ENCODE data around the gene RTN4RL1.

RTN4RL1 gene

DNA sequence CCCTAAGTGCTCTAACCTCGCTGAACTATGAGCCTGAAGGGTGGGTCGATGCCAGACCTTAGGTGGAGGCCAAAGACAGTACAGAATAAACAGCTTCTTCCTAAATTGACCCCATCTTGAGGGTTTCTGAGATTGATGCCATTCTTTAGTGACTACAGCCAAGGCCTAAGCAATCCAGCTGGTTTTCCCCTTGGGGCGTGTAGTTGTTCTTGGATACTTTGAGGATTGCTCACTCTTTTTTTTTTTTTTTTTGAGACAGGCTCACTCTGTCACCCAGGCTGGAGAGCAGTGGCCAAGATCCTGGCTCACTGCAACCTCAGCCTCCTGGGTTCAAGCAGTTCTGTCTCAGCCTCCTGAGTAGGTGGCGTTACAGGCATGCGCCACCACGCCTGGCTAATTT, 18.7 kb upstream of the RTN4RL1 start:
- DNase-seq, result no peak

DNA sequence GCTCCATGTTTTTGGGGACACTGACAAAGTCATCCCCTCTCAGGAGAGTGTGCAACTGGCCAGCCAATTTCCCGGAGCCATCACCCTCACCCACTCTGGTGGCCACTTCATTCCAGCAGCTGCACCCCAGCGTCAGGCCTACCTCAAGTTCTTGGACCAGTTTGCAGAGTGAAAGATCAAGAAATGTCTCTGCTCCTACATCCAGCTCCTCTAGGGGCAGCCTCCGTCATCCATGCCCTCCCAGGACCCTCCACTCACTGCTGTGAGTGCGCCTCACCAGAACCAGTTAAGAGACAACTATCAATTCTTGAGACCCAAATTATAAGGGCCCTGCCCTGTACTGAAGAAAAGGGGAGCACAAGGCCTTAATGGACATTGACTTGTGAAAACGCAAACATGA, 17.8 kb upstream of the RTN4RL1 start:
- DNase-seq, result no peak

DNA sequence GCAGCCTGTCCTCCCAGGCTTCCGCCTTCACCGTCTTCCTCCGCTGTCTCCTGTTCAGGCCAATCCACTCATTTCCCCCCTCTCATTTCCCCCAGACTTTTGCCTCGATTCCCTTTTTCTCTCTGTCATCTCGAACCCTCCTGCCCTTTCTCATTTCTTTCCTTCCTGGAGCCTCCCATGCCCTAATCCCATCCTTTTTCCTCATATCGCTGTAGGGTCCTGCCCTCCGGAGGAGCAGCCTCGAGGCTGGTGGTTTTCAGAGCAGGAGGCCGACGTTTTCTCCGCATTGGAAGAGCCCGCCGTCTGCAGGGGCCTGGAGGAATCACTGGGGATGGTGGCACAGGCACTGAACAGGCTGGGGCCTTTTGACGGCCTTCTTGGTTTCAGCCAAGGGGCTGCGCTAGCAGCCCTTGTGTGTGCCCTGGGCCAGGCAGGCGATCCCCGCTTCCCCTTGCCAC, 17.3 kb upstream of the RTN4RL1 start:
- no peak for DNase-seq

DNA sequence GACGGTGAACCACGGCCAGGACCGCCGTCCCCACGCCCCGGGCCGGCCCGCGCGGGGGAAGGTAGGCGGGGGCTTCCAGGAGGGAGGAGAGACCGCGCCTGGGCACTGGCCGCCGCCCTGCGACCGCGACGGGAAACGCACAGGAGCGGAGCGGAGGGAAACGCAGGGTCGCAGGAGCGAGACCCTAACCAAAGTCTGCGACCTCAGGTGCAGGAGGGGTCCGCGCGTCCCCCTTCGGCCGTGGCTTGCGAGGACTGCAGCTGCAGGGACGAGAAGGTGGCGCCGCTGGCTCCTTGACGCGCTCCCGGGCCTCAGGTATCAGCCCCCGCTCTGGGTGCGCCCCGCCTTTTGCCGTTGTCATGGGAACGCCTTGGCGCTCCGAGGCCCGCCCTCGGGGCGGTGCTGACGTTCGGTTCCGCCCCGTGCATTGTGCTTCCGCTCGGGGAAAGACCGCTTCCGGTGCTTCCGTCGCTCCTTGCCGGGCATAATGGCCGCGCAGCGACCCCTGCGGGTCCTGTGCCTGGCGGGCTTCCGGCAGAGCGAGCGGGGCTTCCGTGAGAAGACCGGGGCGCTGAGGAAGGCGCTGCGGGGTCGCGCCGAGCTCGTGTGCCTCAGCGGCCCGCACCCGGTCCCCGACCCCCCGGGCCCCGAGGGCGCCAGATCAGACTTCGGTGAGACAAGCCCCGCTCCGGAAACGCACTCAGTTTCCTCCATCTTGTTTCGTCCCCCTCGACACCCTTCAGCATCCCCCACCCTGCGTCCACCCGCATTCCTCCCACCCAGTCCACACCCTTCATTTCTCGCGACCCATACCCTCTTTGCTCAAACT, 16.6 kb upstream of the RTN4RL1 start, which contains the start of gene OVCA2:
Gene OVCA2 (plus strand): TSS at position 462 of the 829 bp plus-strand sequence. CDS start 26 bp downstream, at position 488.
- peak; percentile 81 for DNase-seq

DNA sequence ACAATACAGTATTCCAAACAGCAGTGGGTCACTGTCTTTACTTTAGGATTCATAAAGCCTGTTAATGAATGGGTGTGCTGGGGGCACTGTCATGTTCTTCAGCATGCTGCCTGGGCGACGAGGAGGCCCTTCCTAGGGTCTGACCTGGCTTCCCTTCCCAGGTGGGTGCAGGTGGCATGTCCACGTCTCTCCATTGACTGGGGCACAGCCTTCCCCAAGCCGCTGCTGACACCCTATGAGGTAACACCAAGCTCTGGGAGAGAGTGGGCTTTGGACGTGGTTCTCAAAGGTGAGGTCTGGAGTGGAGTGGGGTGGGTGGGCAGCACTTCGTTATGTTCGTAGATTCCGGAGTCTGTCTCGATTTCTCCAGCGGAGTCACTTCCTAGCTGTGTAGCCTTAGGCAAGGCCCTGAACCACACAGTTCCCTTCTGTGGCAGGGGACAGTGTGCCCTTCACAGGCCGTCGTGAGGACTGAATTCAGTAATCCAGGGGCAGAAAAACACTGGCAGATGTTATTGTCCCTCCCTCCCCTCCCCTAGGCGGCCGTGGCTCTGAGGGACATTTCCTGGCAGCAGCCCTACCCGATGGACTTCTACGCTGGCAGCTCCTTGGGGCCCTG, 15.9 kb upstream of the RTN4RL1 start:
- DNase-seq, result no peak

- no peak for DNase-seq
Observed at GRCh38 chr17:2040219-2040827, 15.2 kb upstream of the RTN4RL1 start.

DNA sequence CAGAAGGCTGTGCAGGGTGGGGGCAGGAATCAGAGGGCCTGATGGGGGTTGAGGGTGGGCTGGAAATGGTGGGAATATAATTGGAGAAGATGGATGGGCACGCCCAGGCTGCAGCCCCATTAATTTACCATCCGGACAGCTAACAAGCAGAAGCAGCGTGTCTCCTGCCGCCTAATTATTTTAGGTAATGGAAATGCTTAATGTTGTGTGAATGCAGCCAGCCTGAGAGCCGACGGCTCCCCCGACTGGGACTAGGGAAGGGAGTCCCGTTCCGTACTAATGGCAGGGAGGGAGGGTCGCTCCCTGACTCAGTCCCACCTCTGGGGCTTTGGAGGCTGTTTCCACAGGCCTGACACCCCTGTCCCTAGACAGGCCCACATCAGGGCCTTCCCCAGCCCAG, 12.0 kb upstream of the RTN4RL1 start:
- no peak for DNase-seq

- no peak for DNase-seq
Observed at GRCh38 chr17:2035541-2036488, 10.7 kb upstream of the RTN4RL1 start.

DNA sequence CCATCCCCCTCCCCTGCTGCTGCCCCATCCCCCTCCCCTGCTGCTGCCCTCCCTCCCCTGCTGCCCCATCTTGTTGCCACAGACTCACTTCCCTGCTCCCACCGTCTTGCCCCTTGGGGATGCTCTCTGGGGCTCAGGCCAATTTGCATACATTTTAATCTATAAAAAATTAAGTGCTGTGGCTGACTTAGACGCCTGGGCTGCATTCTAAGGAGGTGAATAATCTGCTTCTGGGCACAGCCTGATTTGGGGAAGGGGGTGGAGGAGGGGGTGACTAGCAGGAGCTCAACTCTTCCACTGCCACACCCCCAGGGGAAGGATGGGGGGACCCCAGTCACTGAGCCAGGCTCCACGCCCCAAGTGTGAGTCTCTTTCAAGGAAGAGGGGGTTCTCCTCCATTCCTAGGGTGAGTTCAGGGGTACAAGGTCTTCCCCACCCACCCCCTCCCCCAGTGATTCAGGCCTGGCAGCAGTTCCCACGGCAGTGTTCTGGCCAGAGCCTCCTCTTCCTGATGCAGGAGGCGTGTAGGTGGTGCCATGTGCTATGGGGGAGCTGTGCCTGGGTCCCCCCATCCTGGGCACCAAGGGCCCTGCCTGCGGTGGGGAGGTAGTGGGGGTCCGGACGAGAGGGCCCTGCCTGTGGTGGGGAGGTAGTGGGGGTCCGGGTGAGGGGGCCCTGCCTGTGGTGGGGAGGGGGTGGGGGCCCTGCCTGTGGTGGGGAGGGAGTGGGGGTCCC, 9.8 kb upstream of the RTN4RL1 start:
- DNase-seq, result no peak

GRCh38 chr17:2034157-2034556, 9.0 kb upstream of the RTN4RL1 start:
- DNase-seq, result no peak

GRCh38 chr17:2033153-2033552, 8.0 kb upstream of the RTN4RL1 start:
- no peak for DNase-seq

DNA sequence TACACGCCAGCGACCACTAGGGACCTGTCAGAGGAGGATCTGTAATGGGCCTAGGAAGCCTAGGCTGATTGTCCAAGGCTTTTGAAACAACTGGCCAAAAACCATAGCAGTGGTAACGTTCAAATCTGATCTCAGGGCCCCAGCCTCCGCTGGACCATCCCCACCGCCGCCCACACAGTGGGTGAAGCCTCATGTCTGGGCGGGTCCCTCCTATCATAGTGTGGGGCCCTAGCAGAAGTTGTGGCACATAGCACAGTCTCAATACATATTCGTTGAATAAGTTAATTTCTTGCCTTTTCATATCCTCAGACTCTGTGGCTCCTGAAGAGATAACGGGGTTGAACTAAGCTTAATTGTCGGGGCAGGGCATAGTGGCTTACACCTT, 5.6 kb upstream of the RTN4RL1 start:
- no peak for DNase-seq

DNA sequence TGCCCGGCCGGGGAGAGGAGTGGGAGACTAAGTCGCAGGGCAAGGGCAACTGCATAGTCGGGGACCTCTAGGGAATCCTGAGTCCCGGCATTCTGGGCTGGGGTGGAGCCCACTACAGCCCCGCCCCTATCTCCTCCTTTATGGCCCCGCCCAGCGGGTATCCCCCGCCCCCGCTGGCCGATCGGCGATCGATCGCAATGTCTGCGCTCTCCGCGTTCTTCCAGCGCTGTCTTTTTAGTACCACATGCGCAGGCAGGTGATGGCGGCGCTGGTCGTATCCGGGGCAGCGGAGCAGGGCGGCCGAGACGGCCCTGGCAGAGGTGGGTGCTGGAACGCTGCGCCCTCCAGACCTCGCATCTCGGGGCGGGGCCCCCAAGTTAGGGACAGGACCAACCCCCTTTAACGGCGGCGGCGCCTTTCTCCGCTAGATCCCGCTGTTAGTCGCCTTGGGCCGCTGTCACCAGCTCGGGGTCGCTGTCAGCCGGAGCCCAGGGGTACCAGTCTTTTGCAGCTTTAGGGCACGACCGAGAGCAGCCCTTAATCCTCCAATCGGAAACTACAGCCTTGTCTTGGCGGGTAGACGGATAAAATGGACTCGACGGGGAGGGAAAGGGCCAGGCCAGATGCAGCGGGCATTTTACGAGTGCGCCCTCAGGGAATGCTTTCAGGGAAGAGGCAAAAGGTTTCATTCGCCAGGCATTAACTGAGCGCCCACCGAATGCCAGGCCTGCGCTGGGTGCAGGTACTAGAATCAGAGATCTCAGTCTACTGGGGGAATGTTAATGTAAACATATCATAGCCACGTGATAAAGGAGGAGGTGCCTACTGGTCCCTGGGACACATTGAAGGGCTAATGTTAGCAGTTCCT, 5.0 kb upstream of the RTN4RL1 start, which contains the start of gene DPH1:
Gene DPH1 (plus strand): TSS at position 243 of the 868 bp plus-strand sequence. CDS start 17 bp downstream, at position 260.
- DNase-seq, result peak; percentile 66

- DNase-seq, result no peak
Observed at GRCh38 chr17:2028737-2029136, 3.6 kb upstream of the RTN4RL1 start.

GRCh38 chr17:2028234-2028614, 3.1 kb upstream of the RTN4RL1 start:
- DNase-seq, result no peak

- DNase-seq, result no peak
Observed at GRCh38 chr17:2027528-2028233, 2.5 kb upstream of the RTN4RL1 start.

DNA sequence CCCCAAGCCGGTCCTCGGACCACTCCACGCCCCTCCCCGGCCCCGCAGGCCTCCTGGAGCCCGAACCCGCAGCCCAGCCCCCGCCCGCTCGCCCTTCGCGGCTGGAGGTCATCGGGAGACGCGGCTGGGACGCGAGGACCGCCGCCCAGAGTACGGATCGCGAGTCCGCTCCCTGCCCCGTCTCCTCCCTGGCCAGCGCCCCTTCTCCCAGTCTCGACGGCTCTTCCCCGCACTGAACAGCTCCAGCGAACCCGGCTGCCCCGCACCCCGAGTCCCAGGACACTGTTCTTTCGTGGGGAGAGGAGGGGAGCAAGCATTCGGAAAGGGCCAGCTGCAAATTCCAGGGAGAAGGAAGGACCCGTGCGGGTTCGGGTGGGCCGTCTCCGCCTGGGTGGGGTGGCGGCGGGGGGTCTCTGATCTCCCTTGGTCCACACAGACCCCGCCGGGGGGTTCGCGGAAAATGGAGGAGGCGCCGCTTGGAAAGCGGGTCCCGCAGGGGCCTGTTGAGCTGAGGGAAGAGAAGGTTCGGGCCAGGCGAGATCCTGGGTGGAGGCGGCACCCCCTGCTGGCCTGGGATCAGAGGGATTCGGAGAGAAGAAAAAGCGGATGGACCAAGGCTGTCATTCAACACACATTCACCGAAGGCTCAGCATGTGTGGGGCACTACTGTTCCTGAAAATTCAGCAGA, 632 bp upstream of the RTN4RL1 start:
- peak; percentile 37 for DNase-seq

DNA sequence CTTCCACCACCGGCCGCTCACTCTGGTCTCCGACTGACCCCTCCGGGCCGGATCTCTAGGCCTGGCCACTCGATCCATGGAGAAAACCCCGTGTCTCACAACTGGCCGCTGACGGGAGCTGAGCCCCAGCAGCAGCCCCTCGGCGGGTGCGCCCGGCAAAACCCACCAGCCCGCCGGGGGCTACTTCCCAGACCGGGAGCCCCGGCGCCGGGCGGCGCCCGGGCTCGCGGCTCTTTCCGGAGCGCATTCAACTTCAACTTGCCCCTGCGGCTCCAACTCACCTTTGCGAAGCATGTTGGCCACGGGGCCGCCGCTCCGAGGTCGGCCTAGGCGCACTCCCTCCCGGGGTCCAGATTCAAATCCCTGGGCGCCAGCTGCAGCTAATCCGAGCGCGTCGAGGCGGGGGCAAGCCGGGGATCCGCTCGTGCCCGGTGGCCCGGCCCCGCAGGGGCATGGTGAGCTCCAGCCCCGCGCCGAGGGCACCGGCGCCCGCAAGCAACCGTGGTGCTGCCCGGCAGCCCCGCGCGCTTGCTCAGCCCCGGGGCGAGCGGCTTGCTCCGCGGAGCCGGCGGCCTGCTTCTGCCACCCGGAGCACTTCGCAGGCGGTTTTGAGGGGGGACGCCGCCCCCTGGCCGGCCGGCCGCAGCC, 438 bp downstream of the RTN4RL1 start:
- no peak for DNase-seq

Measured in NCI-H526 treated with DMSO at 0.1 percent for 48 hours (cell line).